Activated T-helper 1 cell treated with Interleukin-2 at 50 U/mL for 16 hours (primary cell): ENCODE data around the gene EXOC6.

Experiments used
- DNase-seq: peaks from one replicate; pipeline ENCODE4 v3.0.0-alpha.2; 2020; ENCODE audit warnings: low read depth

Gene EXOC6

GRCh38 chr10:92848441-92849233 lies at the start of gene EXOC6:
Gene EXOC6 (plus strand): TSS chr10:92848520. CDS start chr10:92848534, 14 bp downstream.
- DNase-seq: peak; percentile 79

GRCh38 chr10:92799568-92799967 lies 48.8 kb upstream of the EXOC6 start:
- DNase-seq: no peak

- no peak for DNase-seq
Measured at GRCh38 chr10:92800134-92800733, 48.1 kb upstream of the EXOC6 start.

GRCh38 chr10:92801978-92802872 lies 46.1 kb upstream of the EXOC6 start:
- DNase-seq: no peak

GRCh38 chr10:92809840-92810239 lies 38.5 kb upstream of the EXOC6 start:
- no peak for DNase-seq

- DNase-seq: no peak
Measured at GRCh38 chr10:92810934-92811532, 37.3 kb upstream of the EXOC6 start.

- no peak for DNase-seq
Measured at GRCh38 chr10:92811986-92812385, 36.3 kb upstream of the EXOC6 start.

- no peak for DNase-seq
Measured at GRCh38 chr10:92813979-92814378, 34.3 kb upstream of the EXOC6 start.

GRCh38 chr10:92814790-92815189 lies 33.5 kb upstream of the EXOC6 start:
- no peak for DNase-seq

- no peak for DNase-seq
Measured at GRCh38 chr10:92816091-92816531, 32.2 kb upstream of the EXOC6 start.

- no peak for DNase-seq
Measured at GRCh38 chr10:92822060-92822634, 26.2 kb upstream of the EXOC6 start.

GRCh38 chr10:92822964-92823363 lies 25.4 kb upstream of the EXOC6 start:
- DNase-seq: no peak

- no peak for DNase-seq
Measured at GRCh38 chr10:92826061-92826460, 22.3 kb upstream of the EXOC6 start.

GRCh38 chr10:92826504-92826903 lies 21.8 kb upstream of the EXOC6 start:
- no peak for DNase-seq

- no peak for DNase-seq
Measured at GRCh38 chr10:92829042-92829785, 19.1 kb upstream of the EXOC6 start.

GRCh38 chr10:92829786-92830377 lies 18.4 kb upstream of the EXOC6 start:
- no peak for DNase-seq

- DNase-seq: no peak
Measured at GRCh38 chr10:92830478-92831389, 17.6 kb upstream of the EXOC6 start.

- DNase-seq: no peak
Measured at GRCh38 chr10:92832121-92832520, 16.2 kb upstream of the EXOC6 start.

GRCh38 chr10:92832998-92833650 lies 15.2 kb upstream of the EXOC6 start:
- no peak for DNase-seq
